ENCODE results near the gene PTPRF.
"Not testable (repeated sequence)": the region's sequence is repeated elsewhere in the genome, so short reads cannot be mapped to it uniquely, and the experiment has no call there.

Gene PTPRF

GRCh38 chr1:43538969-43539368 lies 8.3 kb downstream of the PTPRF start:
- DNase-seq, result no peak

- no peak for DNase-seq
These were observed 9.2 kb downstream of the PTPRF start for GRCh38 chr1:43539726-43540434.

GRCh38 chr1:43540653-43541071 lies 10.0 kb downstream of the PTPRF start:
- no peak for DNase-seq

- no peak for DNase-seq
These were observed 10.5 kb downstream of the PTPRF start for GRCh38 chr1:43541141-43541540.

- DNase-seq, result no peak
These were observed 11.2 kb downstream of the PTPRF start for GRCh38 chr1:43541721-43542401.

GRCh38 chr1:43542527-43543458 lies 12.1 kb downstream of the PTPRF start:
- DNase-seq, result no peak

GRCh38 chr1:43543567-43543966 lies 12.9 kb downstream of the PTPRF start:
- DNase-seq, result no peak

GRCh38 chr1:43545339-43545694 lies 14.6 kb downstream of the PTPRF start:
- DNase-seq, result no peak

GRCh38 chr1:43545695-43546387 lies 15.2 kb downstream of the PTPRF start:
- DNase-seq, result no peak

GRCh38 chr1:43546388-43547100 lies 15.9 kb downstream of the PTPRF start:
- no peak for DNase-seq

GRCh38 chr1:43547538-43548072 lies 16.9 kb downstream of the PTPRF start:
- DNase-seq, result no peak

- no peak for DNase-seq
These were observed 17.9 kb downstream of the PTPRF start for GRCh38 chr1:43548285-43549271.

- DNase-seq, result not testable (repeated sequence)
These were observed 18.7 kb downstream of the PTPRF start for GRCh38 chr1:43549394-43549793.

- DNase-seq, result no peak
These were observed 19.4 kb downstream of the PTPRF start for GRCh38 chr1:43549921-43550597.

GRCh38 chr1:43550598-43551246 lies 20.0 kb downstream of the PTPRF start:
- no peak for DNase-seq

GRCh38 chr1:43551396-43551888 lies 20.8 kb downstream of the PTPRF start:
- no peak for DNase-seq

GRCh38 chr1:43552059-43552742 lies 21.5 kb downstream of the PTPRF start:
- no peak for DNase-seq

- no peak for DNase-seq
These were observed 22.1 kb downstream of the PTPRF start for GRCh38 chr1:43552813-43553212.

Measured in activated naive CD4-positive, alpha-beta T cell treated with anti-CD3 and anti-CD28 coated beads, Interleukin-2, amount 50 U/mL, for 16 hours (primary cell).